Measurements from ENCODE around the gene OPCML. TPM values are rescaled to one million over a fixed set of nuclear protein-coding genes. Genes with fewer than 3 reads are reported as not detected.

Gene OPCML
- total RNA-seq, 5 donors from 2014 or later (not counting 1 experiment from before 2014, with no cell fraction given): not detected

DNA sequence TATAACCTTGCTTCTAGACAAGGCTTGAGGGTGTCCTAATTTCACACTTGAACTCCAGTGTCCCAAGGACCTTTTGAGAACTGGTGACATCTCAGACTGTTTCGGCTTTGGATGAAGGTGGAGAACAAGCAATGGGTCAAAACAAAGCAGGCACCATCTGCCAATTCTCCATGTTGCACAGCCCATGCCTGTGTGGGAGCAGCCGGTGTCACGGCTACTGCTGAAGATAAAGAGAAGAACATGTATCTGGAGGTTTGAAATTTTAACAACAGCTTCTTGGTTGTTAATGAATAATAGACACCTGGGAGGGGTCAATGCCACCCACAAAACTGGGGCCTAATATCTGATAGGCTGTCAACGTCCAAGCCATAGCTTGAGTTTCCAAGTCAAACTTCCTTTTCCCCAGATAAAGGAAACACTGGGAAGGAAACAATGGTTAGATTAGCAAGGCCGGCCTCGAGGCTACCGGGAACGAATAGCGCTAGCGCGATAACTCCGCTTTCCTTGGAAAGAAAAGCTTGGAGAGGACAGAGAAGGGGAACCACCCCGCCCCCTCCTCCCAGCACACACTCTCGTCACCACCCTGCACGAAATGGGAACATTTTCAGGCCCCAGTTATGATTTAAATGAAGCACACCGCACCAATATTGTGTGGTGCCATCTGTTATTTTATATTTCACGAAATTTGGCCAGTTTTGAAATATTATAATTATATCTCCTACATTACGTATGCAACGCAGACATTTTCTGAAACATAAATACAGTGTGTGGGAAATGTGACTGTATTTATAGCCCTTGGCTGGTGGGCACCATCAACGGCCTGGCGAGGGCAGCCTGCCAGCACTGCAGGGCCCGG, 21.8 kb upstream of the OPCML start:
- Mint-ChIP-seq H3K4me3 (no peak overlapping the region), H3K9me3 (no peaks in the 10 kb centered on the region), H3K27me3 (peaks cover 0 to 1% of the 10 kb centered on the region in 2 donors), H3K36me3 (no peaks in the 10 kb centered on the region), H3K4me1 (no peaks in the 10 kb centered on the region), H3K27ac (no peak overlapping the region)
- Histone ChIP-seq H3K27me3 (replicated peaks in 1 of 2; ENCODE audit: control insufficient read depth in 2 of 2, extremely low read depth in 1 of 2, insufficient read depth in 2 of 2, low read length in 1 of 2) (peaks cover 0 to 3% of the 10 kb centered on the region in 2 experiments), H3K4me1 (ENCODE audit: control insufficient read depth in 1 of 2, extremely low read depth in 1 of 2, insufficient read depth in 2 of 2, low read length in 2 of 2) (no peaks in the 10 kb centered on the region), H3K4me3 (ENCODE audit: control insufficient read depth in 1 of 2, extremely low read depth in 1 of 2, low read length in 1 of 2) (no peak overlapping the region), H3K9me3 (no peaks in the 10 kb centered on the region), H3K36me3 (ENCODE audit: control insufficient read depth in 2 of 2, extremely low read depth in 1 of 2, insufficient read depth in 1 of 2, low read length in 1 of 2) (no peaks in the 10 kb centered on the region), H3K27ac (ENCODE audit: low read length) (no peak overlapping the region)
- no peak for ATAC-seq (replicated peaks in 1 of 4)
- DNase-seq: no peak
- ChIA-PET CTCF (no interaction called here), POLR2A (no interaction called here)
- 100% methylated on average over 1 of the region's 22 CpGs for WGBS (ENCODE audit: insufficient coverage)

DNA sequence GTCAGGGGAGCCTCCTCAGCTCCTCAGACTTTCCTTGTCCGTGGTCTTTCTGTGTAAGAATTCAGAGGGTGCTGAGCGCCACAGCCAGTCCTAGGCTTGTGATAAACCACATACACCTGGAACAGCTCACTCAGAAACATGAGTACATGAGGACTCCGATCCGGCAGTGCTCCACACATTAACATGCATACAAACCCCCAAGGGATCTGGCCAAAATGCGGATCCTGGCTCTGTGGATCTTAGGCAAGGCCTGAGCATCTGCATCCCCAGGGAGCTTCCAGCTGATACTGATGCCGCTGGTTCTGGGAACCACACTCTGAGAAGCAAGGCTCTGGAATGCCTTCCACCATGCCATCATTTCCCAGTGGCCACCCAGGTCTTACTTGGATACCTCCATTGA, 20.6 kb upstream of the OPCML start:
- POLR2A ChIA-PET: no interaction called here
- no peaks in the 10 kb centered on the region for H3K36me3 ChIP-seq (ENCODE audit: control insufficient read depth in 2 of 2, extremely low read depth in 1 of 2, insufficient read depth in 1 of 2, low read length in 1 of 2)
- Mint-ChIP-seq H3K9me3 (no peaks in the 10 kb centered on the region), H3K4me1 (no peaks in the 10 kb centered on the region), H3K27me3 (peaks cover 0 to 1% of the 10 kb centered on the region in 2 donors), H3K36me3 (no peaks in the 10 kb centered on the region), H3K27ac (no peak overlapping the region), H3K4me3 (no peak overlapping the region)
- H3K27me3 ChIP-seq (replicated peaks in 1 of 2; ENCODE audit: control insufficient read depth in 2 of 2, extremely low read depth in 1 of 2, insufficient read depth in 2 of 2, low read length in 1 of 2): peaks cover 0 to 3% of the 10 kb centered on the region in 2 experiments
- H3K4me1 ChIP-seq (ENCODE audit: control insufficient read depth in 1 of 2, extremely low read depth in 1 of 2, insufficient read depth in 2 of 2, low read length in 2 of 2): no peaks in the 10 kb centered on the region
- no peak for DNase-seq
- H3K9me3 ChIP-seq: no peaks in the 10 kb centered on the region
- H3K4me3 ChIP-seq (ENCODE audit: control insufficient read depth in 1 of 2, extremely low read depth in 1 of 2, low read length in 1 of 2): no peak overlapping the region
- CTCF ChIA-PET: no interaction called here
- H3K27ac ChIP-seq (ENCODE audit: low read length): no peak overlapping the region
- 93% methylated on average over 5 of the region's 6 CpGs for WGBS (ENCODE audit: insufficient coverage)
- ATAC-seq (replicated peaks in 1 of 4): no peak

DNA sequence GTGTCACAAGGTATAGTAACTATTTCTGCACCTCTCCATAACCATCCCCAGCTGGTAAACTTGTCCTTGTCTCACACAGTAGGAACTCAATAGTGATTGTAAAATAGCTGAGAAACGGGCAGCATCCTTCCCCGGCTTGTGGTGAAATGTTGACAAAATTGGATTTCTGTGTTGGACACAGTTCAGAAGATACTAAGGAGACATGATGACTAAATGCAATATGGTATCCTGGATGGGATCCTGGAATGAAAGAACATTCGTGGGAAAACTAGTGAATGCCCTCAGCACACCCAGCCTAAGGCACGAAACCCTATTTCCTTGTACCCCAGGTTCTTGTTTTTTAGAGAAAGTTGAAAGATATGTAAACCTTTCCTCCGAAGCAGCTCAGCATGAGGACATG, 18.8 kb upstream of the OPCML start:
- DNase-seq: no peak
- Mint-ChIP-seq H3K27me3 (peaks cover 0 to 1% of the 10 kb centered on the region in 2 donors), H3K9me3 (no peaks in the 10 kb centered on the region), H3K27ac (no peak overlapping the region), H3K4me3 (no peak overlapping the region), H3K4me1 (no peaks in the 10 kb centered on the region), H3K36me3 (no peaks in the 10 kb centered on the region)
- Histone ChIP-seq H3K27me3 (replicated peaks in 1 of 2; ENCODE audit: control insufficient read depth in 2 of 2, extremely low read depth in 1 of 2, insufficient read depth in 2 of 2, low read length in 1 of 2) (peaks cover 0 to 5% of the 10 kb centered on the region in 2 experiments), H3K9me3 (no peaks in the 10 kb centered on the region), H3K4me1 (ENCODE audit: control insufficient read depth in 1 of 2, extremely low read depth in 1 of 2, insufficient read depth in 2 of 2, low read length in 2 of 2) (no peaks in the 10 kb centered on the region), H3K4me3 (ENCODE audit: control insufficient read depth in 1 of 2, extremely low read depth in 1 of 2, low read length in 1 of 2) (no peak overlapping the region), H3K36me3 (ENCODE audit: control insufficient read depth in 2 of 2, extremely low read depth in 1 of 2, insufficient read depth in 1 of 2, low read length in 1 of 2) (no peaks in the 10 kb centered on the region), H3K27ac (ENCODE audit: low read length) (no peak overlapping the region)
- CTCF ChIA-PET: no interaction called here
- 100% methylated on average over 1 of the region's 5 CpGs for WGBS (ENCODE audit: insufficient coverage)
- POLR2A ChIA-PET: no interaction called here
- no peak for ATAC-seq (replicated peaks in 1 of 4)

DNA sequence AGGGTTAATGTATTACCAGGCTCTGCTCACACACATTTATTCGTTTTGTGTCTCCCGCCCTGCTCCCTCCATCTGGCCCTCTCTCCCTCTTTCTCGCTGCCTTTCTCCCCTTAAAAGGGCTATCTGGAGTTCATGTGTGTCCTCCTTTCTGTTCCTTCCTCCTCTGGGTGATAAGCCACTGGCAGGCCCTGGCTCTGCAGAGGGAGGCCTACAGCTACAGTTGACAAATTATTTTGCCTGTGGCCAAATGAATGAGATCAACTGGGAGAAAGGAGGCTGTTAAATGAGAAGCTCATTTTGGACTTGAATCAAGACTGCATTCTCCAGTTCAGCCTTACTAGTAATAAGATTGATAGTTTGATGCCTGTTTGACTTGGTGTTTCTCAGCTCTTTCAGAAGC, 17.5 kb upstream of the OPCML start:
- Mint-ChIP-seq H3K36me3 (no peaks in the 10 kb centered on the region), H3K27me3 (no peaks in the 10 kb centered on the region), H3K9me3 (no peaks in the 10 kb centered on the region), H3K4me3 (no peak overlapping the region), H3K27ac (no peak overlapping the region), H3K4me1 (no peaks in the 10 kb centered on the region)
- H3K27ac ChIP-seq (ENCODE audit: low read length): no peak overlapping the region
- no peaks in the 10 kb centered on the region for H3K9me3 ChIP-seq
- ChIA-PET CTCF (no interaction called here), POLR2A (no interaction called here)
- no peak for ATAC-seq (replicated peaks in 1 of 4)
- no peak overlapping the region for H3K4me3 ChIP-seq (ENCODE audit: control insufficient read depth in 1 of 2, extremely low read depth in 1 of 2, low read length in 1 of 2)
- H3K27me3 ChIP-seq (replicated peaks in 1 of 2; ENCODE audit: control insufficient read depth in 2 of 2, extremely low read depth in 1 of 2, insufficient read depth in 2 of 2, low read length in 1 of 2): peaks cover 0 to 9% of the 10 kb centered on the region in 2 experiments
- no peaks in the 10 kb centered on the region for H3K36me3 ChIP-seq (ENCODE audit: control insufficient read depth in 2 of 2, extremely low read depth in 1 of 2, insufficient read depth in 1 of 2, low read length in 1 of 2)
- no peak for DNase-seq
- WGBS (ENCODE audit: insufficient coverage): 74% methylated on average over 2 of the region's 3 CpGs
- no peaks in the 10 kb centered on the region for H3K4me1 ChIP-seq (ENCODE audit: control insufficient read depth in 1 of 2, extremely low read depth in 1 of 2, insufficient read depth in 2 of 2, low read length in 2 of 2)

DNA sequence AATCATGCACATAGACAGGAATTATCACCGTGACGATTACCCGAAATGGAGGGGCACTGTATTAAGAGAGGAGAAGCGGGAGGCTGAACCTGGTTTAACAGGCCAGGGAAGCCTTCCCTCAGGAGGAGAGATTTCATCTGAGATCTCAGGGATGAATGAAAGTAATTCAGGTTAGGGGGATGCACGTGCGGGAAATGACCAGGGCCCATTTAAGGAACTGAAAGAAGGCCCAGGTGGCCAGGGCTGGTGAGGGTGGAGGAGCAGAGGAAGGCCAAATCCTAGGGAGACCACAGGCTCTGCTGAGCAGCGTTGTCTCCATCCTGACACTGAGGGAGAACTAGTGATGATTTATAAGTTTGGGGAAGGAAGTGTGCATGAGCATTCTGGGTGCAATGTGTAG, 16.3 kb upstream of the OPCML start:
- Histone ChIP-seq H3K4me3 (ENCODE audit: control insufficient read depth in 1 of 2, extremely low read depth in 1 of 2, low read length in 1 of 2) (no peak overlapping the region), H3K4me1 (ENCODE audit: control insufficient read depth in 1 of 2, extremely low read depth in 1 of 2, insufficient read depth in 2 of 2, low read length in 2 of 2) (no peaks in the 10 kb centered on the region), H3K27me3 (replicated peaks in 1 of 2; ENCODE audit: control insufficient read depth in 2 of 2, extremely low read depth in 1 of 2, insufficient read depth in 2 of 2, low read length in 1 of 2) (peaks cover 0 to 9% of the 10 kb centered on the region in 2 experiments), H3K36me3 (ENCODE audit: control insufficient read depth in 2 of 2, extremely low read depth in 1 of 2, insufficient read depth in 1 of 2, low read length in 1 of 2) (no peaks in the 10 kb centered on the region), H3K9me3 (no peaks in the 10 kb centered on the region), H3K27ac (ENCODE audit: low read length) (no peak overlapping the region)
- Mint-ChIP-seq H3K9me3 (no peaks in the 10 kb centered on the region), H3K4me3 (no peak overlapping the region), H3K4me1 (no peaks in the 10 kb centered on the region), H3K27ac (no peak overlapping the region), H3K27me3 (no peaks in the 10 kb centered on the region), H3K36me3 (no peaks in the 10 kb centered on the region)
- WGBS (ENCODE audit: insufficient coverage): 65% methylated on average over 4 of the region's 7 CpGs
- ATAC-seq (replicated peaks in 1 of 4) (no peak), DNase-seq (no peak)
- ChIA-PET CTCF (no interaction called here), POLR2A (no interaction called here)

DNA sequence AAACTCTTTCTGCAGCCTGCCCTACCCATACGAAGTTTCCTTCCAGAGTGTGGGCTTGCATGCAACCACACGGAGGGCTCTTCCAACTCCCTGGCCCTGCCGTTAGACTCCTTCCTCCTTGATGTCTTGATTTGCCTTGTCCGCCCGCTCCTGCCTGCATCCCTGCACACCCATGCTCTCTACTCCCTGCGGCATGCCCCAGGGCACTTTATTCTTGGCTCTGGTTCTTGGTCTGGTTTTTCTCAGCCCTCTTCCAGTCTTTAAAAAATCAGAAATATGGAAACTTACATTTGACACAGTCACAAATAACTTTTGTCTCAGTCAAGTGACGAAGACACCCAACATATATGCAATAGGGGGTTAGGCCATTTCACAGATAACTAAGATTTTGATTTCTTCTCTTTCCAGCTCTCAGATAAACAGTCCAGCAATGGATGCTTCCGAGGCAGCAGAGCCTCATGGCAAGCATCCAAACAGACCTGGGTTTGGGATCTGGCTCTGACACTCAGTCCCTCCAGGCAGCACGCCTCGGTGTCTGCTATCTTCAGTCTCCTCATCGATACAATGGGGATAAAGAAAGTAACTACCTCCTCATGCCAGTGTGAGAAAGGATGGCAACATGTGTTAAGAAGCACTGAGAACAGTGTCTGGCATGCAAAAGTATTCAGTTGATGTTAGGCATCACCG, 15.7 kb upstream of the OPCML start:
- no peak overlapping the region for H3K27ac ChIP-seq (ENCODE audit: low read length)
- CTCF ChIA-PET: no interaction called here
- no peak overlapping the region for H3K27ac Mint-ChIP-seq

More for the DNA sequence above, 15.7 kb upstream of the OPCML start:
- no peak overlapping the region for H3K4me3 ChIP-seq (ENCODE audit: control insufficient read depth in 1 of 2, extremely low read depth in 1 of 2, low read length in 1 of 2)
- Mint-ChIP-seq H3K4me1 (no peaks in the 10 kb centered on the region), H3K36me3 (no peaks in the 10 kb centered on the region), H3K9me3 (no peaks in the 10 kb centered on the region), H3K4me3 (no peak overlapping the region), H3K27me3 (no peaks in the 10 kb centered on the region)
- H3K27me3 ChIP-seq (replicated peaks in 1 of 2; ENCODE audit: control insufficient read depth in 2 of 2, extremely low read depth in 1 of 2, insufficient read depth in 2 of 2, low read length in 1 of 2): peaks cover 0 to 7% of the 10 kb centered on the region in 2 experiments
- H3K36me3 ChIP-seq (ENCODE audit: control insufficient read depth in 2 of 2, extremely low read depth in 1 of 2, insufficient read depth in 1 of 2, low read length in 1 of 2): no peaks in the 10 kb centered on the region
- DNase-seq (no peak), ATAC-seq (replicated peaks in 1 of 4) (no peak)
- 82% methylated on average over 9 of the region's 12 CpGs for WGBS (ENCODE audit: insufficient coverage)
- POLR2A ChIA-PET: no interaction called here
- H3K9me3 ChIP-seq: no peaks in the 10 kb centered on the region
- no peaks in the 10 kb centered on the region for H3K4me1 ChIP-seq (ENCODE audit: control insufficient read depth in 1 of 2, extremely low read depth in 1 of 2, insufficient read depth in 2 of 2, low read length in 2 of 2)
